ENCODE measurements around the gene C2orf80. TPM values are rescaled to one million over a fixed set of nuclear protein-coding genes. Genes with fewer than 3 reads are reported as not detected.

The C2orf80 gene
- not detected for total RNA-seq

- WGBS, 2 donors, result 57 to 64% methylated on average over 10 of the region's 10 CpGs
- H3K4me1 ChIP-seq, result no peaks in the 10 kb centered on the region
- H3K4me3 ChIP-seq, result no peak within 1 kb of the TSS
- H3K9me3 ChIP-seq, result no peaks in the 10 kb centered on the region
- H3K27me3 ChIP-seq, result no peaks in the 10 kb centered on the region
- no peaks in the 10 kb centered on the region for H3K36me3 ChIP-seq
- DNase-seq (ENCODE audit: low spot score in 2 of 2), result no peak
- TF ChIP-seq EP300 (IDR thresholded peaks at IDR 0.05) (no peak), CTCF (IDR thresholded peaks at IDR 0.05) (no peak), POLR2A (IDR thresholded peaks at IDR 0.05) (no peak)
- H3K27ac ChIP-seq, result no peak within 1 kb of the TSS
Observed at GRCh38 chr2:208189810-208190503, at the start of gene C2orf80. C2orf80 (minus strand) TSS chr2:208190030; CDS start chr2:208186986, 3,044 bp downstream.

DNA sequence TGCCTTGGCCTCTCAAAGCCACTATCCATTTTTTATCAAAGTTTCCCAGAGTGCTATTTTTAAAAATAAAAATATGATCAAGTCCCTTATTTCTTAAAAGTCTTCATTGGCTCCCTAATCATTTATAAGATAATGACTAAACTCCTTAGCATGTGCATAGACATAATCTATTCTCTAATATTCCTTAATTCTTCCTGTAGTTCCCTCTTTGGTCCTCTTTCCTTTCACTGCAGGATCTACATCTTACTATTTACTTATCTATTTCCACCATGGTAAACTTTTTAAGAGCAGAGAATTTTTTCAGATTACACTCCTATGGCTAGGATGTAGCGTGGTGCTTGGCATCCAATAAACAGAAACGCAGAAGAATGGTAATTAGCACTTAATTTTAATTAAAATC is 46.0 kb upstream of the C2orf80 start:
- Histone ChIP-seq H3K36me3 (peaks cover 0 to 59% (median 6%) of the 10 kb centered on the region in 3 donors), H3K4me3 (no peak overlapping the region), H3K4me1 (no peaks in the 10 kb centered on the region), H3K9me3 (peaks cover 0 to 9% (median 3%) of the 10 kb centered on the region in 4 donors), H3K27ac (no peak overlapping the region), H3K27me3 (no peaks in the 10 kb centered on the region)
- TF ChIP-seq CTCF (IDR thresholded peaks at IDR 0.05) (no peak), EP300 (IDR thresholded peaks at IDR 0.05) (no peak), POLR2A (IDR thresholded peaks at IDR 0.05) (no peak)
- DNase-seq (ENCODE audit: low spot score in 2 of 2), result no peak
- WGBS, 2 donors, result 45 to 95% methylated on average over 2 of the region's 2 CpGs

- Histone ChIP-seq H3K27me3 (no peaks in the 10 kb centered on the region), H3K27ac (no peak overlapping the region), H3K36me3 (peaks cover 0 to 49% (median 6%) of the 10 kb centered on the region in 3 donors), H3K4me1 (no peaks in the 10 kb centered on the region), H3K4me3 (no peak overlapping the region), H3K9me3 (peaks cover 0 to 9% (median 3%) of the 10 kb centered on the region in 4 donors)
- WGBS, 2 donors, result 88 to 100% methylated on average over 1 of the region's 1 CpG
- DNase-seq (ENCODE audit: low spot score in 2 of 2), result no peak
- TF ChIP-seq CTCF (IDR thresholded peaks at IDR 0.05) (no peak), EP300 (IDR thresholded peaks at IDR 0.05) (no peak), POLR2A (IDR thresholded peaks at IDR 0.05) (no peak)
Observed at GRCh38 chr2:208234786-208235185, 45.0 kb upstream of the C2orf80 start.

- Histone ChIP-seq H3K4me1 (no peaks in the 10 kb centered on the region), H3K36me3 (no peaks in the 10 kb centered on the region), H3K27me3 (no peaks in the 10 kb centered on the region), H3K4me3 (no peak overlapping the region), H3K9me3 (peaks cover 0 to 9% (median 3%) of the 10 kb centered on the region in 4 donors), H3K27ac (no peak overlapping the region)
- WGBS, 2 donors, result 57 to 77% methylated on average over 1 of the region's 1 CpG
- no peak for TF ChIP-seq EP300 (IDR thresholded peaks at IDR 0.05)
- TF ChIP-seq POLR2A (IDR thresholded peaks at IDR 0.05), result no peak
- TF ChIP-seq CTCF (IDR thresholded peaks at IDR 0.05), result no peak
- DNase-seq (ENCODE audit: low spot score in 2 of 2), result no peak
Observed at GRCh38 chr2:208228476-208228875, 38.6 kb upstream of the C2orf80 start.

- Histone ChIP-seq H3K9me3 (peaks cover 0 to 9% (median 3%) of the 10 kb centered on the region in 4 donors), H3K27ac (no peak overlapping the region), H3K36me3 (no peaks in the 10 kb centered on the region), H3K27me3 (no peaks in the 10 kb centered on the region), H3K4me1 (no peaks in the 10 kb centered on the region), H3K4me3 (no peak overlapping the region)
- 95 to 96% methylated on average over 20 to 33 of the region's 33 CpGs for WGBS, 2 donors
- TF ChIP-seq POLR2A (IDR thresholded peaks at IDR 0.05) (no peak), CTCF (IDR thresholded peaks at IDR 0.05) (no peak), EP300 (IDR thresholded peaks at IDR 0.05) (no peak)
- DNase-seq (ENCODE audit: low spot score in 2 of 2), result no peak
Observed at GRCh38 chr2:208227581-208228232, 37.9 kb upstream of the C2orf80 start.

Measured in tibial nerve (tissue), 4 donors.